ENCODE measurements around the gene TMEM88. TPM values are rescaled to one million over a fixed set of nuclear protein-coding genes. Genes with fewer than 3 reads are reported as not detected.
A peak's percentile ranks its signal among the peaks of the same experiment; 100 is the strongest.

Gene TMEM88
- total and polyA plus RNA-seq, 2 of the 13 experiments (the other 11 are each of a cell fraction or from before 2014, with no cell fraction given), result 0.31 to 0.66 TPM

DNA sequence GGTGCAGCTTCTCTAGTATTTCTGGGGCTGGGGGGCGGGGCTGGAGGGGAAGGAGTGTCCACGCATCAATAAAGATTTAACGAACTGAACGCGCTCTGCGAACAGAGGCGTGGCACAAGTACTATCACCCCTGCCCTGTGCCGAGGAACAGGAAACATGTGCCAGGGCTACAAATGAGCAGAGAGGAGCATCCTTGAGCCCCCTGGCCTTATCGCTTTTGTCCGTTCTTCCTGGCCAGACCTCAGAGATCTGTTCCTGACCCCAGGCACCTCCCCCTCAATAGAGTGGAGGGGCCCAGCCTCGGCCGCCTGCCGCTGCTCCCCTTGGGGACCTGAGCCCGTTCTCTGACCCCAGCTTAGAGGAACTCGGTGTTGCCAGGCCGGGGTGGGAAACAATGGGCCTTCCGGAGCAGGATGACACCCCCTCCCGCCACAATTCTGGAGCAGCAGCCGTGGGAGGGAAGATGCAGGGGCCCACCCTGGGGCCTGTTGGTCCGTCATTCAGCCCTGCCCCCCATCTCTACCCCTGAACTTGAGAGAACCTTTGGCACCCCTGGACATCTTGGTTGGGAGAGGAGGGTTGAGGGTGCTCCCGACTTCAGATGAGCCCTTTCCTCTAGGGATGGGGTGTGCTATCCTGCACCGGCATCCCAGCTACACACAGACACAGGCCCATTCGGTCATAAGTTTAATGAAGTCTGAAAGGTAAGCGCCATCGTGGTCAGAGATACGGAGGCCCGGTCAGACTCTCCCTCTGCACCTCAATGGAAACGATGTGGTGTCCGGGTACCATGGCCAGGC is 1.3 kb downstream of the TMEM88 start (continued):
- no peak for TF ChIP-seq ZNF768 (CRISPR knock-in tag; IDR thresholded peaks at IDR 0.05)
- TF ChIP-seq RORA (CRISPR knock-in tag; IDR thresholded peaks at IDR 0.05), result no peak
- TF ChIP-seq DZIP1 (CRISPR knock-in tag; IDR thresholded peaks at IDR 0.05), result no peak
- 0 out of 2 replicates have a peak, but pooled peaks have one; percentile 38 for TF ChIP-seq HNRNPL (IDR thresholded peaks at IDR 0.05; ENCODE audit: low read depth, low read length)
- no peak for TF ChIP-seq ZNF883 (CRISPR knock-in tag; IDR thresholded peaks at IDR 0.05; ENCODE audit: not compliant biosample characterization)
- no peak for TF ChIP-seq ZNF382 (CRISPR knock-in tag; IDR thresholded peaks at IDR 0.05; ENCODE audit: borderline replicate concordance)
- 0 out of 2 replicates have a peak, but pooled peaks have one; percentile 7 for TF ChIP-seq KLF11 (CRISPR knock-in tag; IDR thresholded peaks at IDR 0.05)
- peak; percentile 1 for TF ChIP-seq SRSF1 (optimal IDR thresholded peaks at IDR 0.05; ENCODE audit: low read depth, low read length)
- TF ChIP-seq FOXC1 (CRISPR knock-in tag; IDR thresholded peaks at IDR 0.05; ENCODE audit: borderline replicate concordance), result no peak
- TF ChIP-seq, protein P1, sequence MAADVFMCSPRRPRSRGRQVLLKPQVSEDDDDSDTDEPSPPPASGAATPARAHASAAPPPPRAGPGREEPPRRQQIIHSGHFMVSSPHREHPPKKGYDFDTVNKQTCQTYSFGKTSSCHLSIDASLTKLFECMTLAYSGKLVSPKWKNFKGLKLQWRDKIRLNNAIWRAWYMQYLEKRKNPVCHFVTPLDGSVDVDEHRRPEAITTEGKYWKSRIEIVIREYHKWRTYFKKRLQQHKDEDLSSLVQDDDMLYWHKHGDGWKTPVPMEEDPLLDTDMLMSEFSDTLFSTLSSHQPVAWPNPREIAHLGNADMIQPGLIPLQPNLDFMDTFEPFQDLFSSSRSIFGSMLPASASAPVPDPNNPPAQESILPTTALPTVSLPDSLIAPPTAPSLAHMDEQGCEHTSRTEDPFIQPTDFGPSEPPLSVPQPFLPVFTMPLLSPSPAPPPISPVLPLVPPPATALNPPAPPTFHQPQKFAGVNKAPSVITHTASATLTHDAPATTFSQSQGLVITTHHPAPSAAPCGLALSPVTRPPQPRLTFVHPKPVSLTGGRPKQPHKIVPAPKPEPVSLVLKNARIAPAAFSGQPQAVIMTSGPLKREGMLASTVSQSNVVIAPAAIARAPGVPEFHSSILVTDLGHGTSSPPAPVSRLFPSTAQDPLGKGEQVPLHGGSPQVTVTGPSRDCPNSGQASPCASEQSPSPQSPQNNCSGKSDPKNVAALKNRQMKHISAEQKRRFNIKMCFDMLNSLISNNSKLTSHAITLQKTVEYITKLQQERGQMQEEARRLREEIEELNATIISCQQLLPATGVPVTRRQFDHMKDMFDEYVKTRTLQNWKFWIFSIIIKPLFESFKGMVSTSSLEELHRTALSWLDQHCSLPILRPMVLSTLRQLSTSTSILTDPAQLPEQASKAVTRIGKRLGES (CRISPR knock-in tag; IDR thresholded peaks at IDR 0.05; ENCODE audit: borderline replicate concordance), result no peak
- no peak for TF ChIP-seq CHCHD3 (CRISPR knock-in tag; IDR thresholded peaks at IDR 0.05)
- peak; percentile 82; the same call in 1 of the 2 replicates for TF ChIP-seq SSRP1 (CRISPR knock-in tag; IDR thresholded peaks at IDR 0.05)
- TF ChIP-seq RFX1 (IDR thresholded peaks at IDR 0.05), result no peak
- no peak for TF ChIP-seq XBP1 (CRISPR knock-in tag; IDR thresholded peaks at IDR 0.05)
- TF ChIP-seq, protein P2, sequence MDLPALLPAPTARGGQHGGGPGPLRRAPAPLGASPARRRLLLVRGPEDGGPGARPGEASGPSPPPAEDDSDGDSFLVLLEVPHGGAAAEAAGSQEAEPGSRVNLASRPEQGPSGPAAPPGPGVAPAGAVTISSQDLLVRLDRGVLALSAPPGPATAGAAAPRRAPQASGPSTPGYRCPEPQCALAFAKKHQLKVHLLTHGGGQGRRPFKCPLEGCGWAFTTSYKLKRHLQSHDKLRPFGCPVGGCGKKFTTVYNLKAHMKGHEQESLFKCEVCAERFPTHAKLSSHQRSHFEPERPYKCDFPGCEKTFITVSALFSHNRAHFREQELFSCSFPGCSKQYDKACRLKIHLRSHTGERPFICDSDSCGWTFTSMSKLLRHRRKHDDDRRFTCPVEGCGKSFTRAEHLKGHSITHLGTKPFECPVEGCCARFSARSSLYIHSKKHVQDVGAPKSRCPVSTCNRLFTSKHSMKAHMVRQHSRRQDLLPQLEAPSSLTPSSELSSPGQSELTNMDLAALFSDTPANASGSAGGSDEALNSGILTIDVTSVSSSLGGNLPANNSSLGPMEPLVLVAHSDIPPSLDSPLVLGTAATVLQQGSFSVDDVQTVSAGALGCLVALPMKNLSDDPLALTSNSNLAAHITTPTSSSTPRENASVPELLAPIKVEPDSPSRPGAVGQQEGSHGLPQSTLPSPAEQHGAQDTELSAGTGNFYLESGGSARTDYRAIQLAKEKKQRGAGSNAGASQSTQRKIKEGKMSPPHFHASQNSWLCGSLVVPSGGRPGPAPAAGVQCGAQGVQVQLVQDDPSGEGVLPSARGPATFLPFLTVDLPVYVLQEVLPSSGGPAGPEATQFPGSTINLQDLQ (CRISPR knock-in tag; IDR thresholded peaks at IDR 0.05), result no peak
- TF ChIP-seq ZNF230 (CRISPR knock-in tag; IDR thresholded peaks at IDR 0.05), result no peak
- no peak for TF ChIP-seq STAT5B (CRISPR knock-in tag; IDR thresholded peaks at IDR 0.05)
- TF ChIP-seq ZSCAN5A (CRISPR knock-in tag; IDR thresholded peaks at IDR 0.05; ENCODE audit: borderline replicate concordance), result no peak
- no peak for TF ChIP-seq CENPX (CRISPR knock-in tag; IDR thresholded peaks at IDR 0.05)
- TF ChIP-seq PAWR (CRISPR knock-in tag; IDR thresholded peaks at IDR 0.05; ENCODE audit: borderline replicate concordance), result no peak
- no peak for TF ChIP-seq TOPORS (CRISPR knock-in tag; IDR thresholded peaks at IDR 0.05)

Measured in HepG2 (cell line).